Endothelial cell of umbilical vein (primary cell): ENCODE data around the gene KIF21B. TPM values are rescaled to one million over a fixed set of nuclear protein-coding genes. Genes with fewer than 3 reads are reported as not detected.

ENCODE experiments used
- BruUV-seq: library from RNA; stranded (reverse); fragments of 400-500 nt; replicated peaks from 2 replicates; lab custom pipeline; 2021; lab: Mats Ljungman, UMichigan
- CTCF ChIA-PET: fragments of 300-600, 350-600 bp; sonication (Branson Sonifier 250); formaldehyde crosslinking; loops from one replicate; lab custom pipeline; 2021; ENCODE audit warnings: antibody characterized with exemption, inconsistent platforms; lab: Charles Lee
- POLR2A ChIA-PET: fragments of 300-600, 350-600 bp; sonication (Branson Sonifier 250); formaldehyde crosslinking; loops from one replicate; lab custom pipeline; 2021; ENCODE audit warnings: antibody characterized with exemption, inconsistent platforms; lab: Charles Lee
- DNase-seq: peaks from one replicate; pipeline ENCODE4 v3.0.0-alpha.2; 2011; ENCODE audit warnings: low read depth, low spot score
- FAIRE-seq: peaks from 2 replicates; lab custom pipeline; 2011; peaks lifted over from hg19 to GRCh38; lab: Jason Lieb, UNC
- H2AFZ ChIP-seq: 2 replicates; pipeline ENCODE4 v1.6.0; 2012; ENCODE audit warnings: low read depth, low read length, control low read depth, inconsistent platforms
- H3K27ac ChIP-seq: 2 replicates; pipeline ENCODE4 v1.5.1; 2011; ENCODE audit warnings: low read depth, mild to moderate bottlenecking, control low read depth, low read length, moderate library complexity; ENCODE audit not compliant: insufficient read depth
- H3K27me3 ChIP-seq, 2 experiments: 2 replicates each; pipeline versions ENCODE4 v1.6.0 to v1.6.1; 2011; ENCODE audit warnings: low read length in 2 of 2, mixed read lengths in 1 of 2; ENCODE audit not compliant: control insufficient read depth in 2 of 2, insufficient read depth in 2 of 2
- H3K36me3 ChIP-seq, 2 experiments: 2 replicates in 1 of 2; 3 replicates in 1 of 2; pipeline ENCODE4 v1.5.1; 2011; ENCODE audit warnings: low read length in 2 of 2, mild to moderate bottlenecking in 1 of 2, moderate library complexity in 1 of 2; ENCODE audit not compliant: control insufficient read depth in 2 of 2, insufficient read depth in 2 of 2; ENCODE audit errors: extremely low read depth in 1 of 2
- H3K4me1 ChIP-seq: 3 replicates; pipeline ENCODE4 v1.5.1; 2011; ENCODE audit warnings: mild to moderate bottlenecking, low read length; ENCODE audit not compliant: control insufficient read depth, insufficient read depth; ENCODE audit errors: extremely low read depth
- H3K4me2 ChIP-seq: 2 replicates; pipeline ENCODE4 v1.6.1; 2011; ENCODE audit warnings: low read length, control low read depth, mixed read lengths; ENCODE audit not compliant: insufficient read depth
- H3K4me3 ChIP-seq, 3 experiments: fragments of 200-600 bp in 1 of 3; sonication (generic), shearing (Covaris generic) in 1 of 3; replicated peaks in 1 of 3; 2 replicates each; pipeline ENCODE4 v1.5.1; 2011 to 2016; ENCODE audit warnings: control low read depth in 3 of 3, low read length in 3 of 3, mild to moderate bottlenecking in 2 of 3, inconsistent platforms in 1 of 3, low read depth in 1 of 3, moderate library complexity in 1 of 3; ENCODE audit not compliant: insufficient read depth in 1 of 3
- H3K79me2 ChIP-seq: 2 replicates; pipeline ENCODE4 v1.6.0; 2012; ENCODE audit warnings: low read length, inconsistent platforms; ENCODE audit not compliant: control insufficient read depth, insufficient read depth
- H3K9ac ChIP-seq: replicated peaks from 2 replicates; pipeline ENCODE3; 2011; ENCODE audit warnings: low read length, control low read depth; ENCODE audit not compliant: insufficient read depth; ENCODE audit errors: extremely low read depth
- H3K9me1 ChIP-seq: replicated peaks from 3 replicates; pipeline ENCODE4 v1.6.0; 2011; ENCODE audit warnings: mild to moderate bottlenecking, low read length; ENCODE audit not compliant: control insufficient read depth, insufficient read depth; ENCODE audit errors: extremely low read depth
- H3K9me3 ChIP-seq: replicated peaks from 2 replicates; pipeline ENCODE4 v1.5.1; 2012; ENCODE audit warnings: low read length, inconsistent platforms; ENCODE audit not compliant: control insufficient read depth, insufficient read depth
- H4K20me1 ChIP-seq: replicated peaks from 2 replicates; pipeline ENCODE3; 2011; ENCODE audit warnings: mild to moderate bottlenecking, low read length; ENCODE audit not compliant: control insufficient read depth, insufficient read depth; ENCODE audit errors: extremely low read depth
- CTCF ChIP-seq, 2 donors: IDR thresholded peaks; 1 replicate in 1 of 2; 2 replicates in 1 of 2; pipeline ENCODE4 v1.5.1; 2011; ENCODE audit warnings: low read length in 2 of 2, mild to moderate bottlenecking in 2 of 2, moderate library complexity in 2 of 2, control low read depth in 1 of 2, inconsistent platforms in 1 of 2, low read depth in 1 of 2; ENCODE audit not compliant: insufficient read depth in 1 of 2; ENCODE audit errors: extremely low read depth in 1 of 2
- EZH2 ChIP-seq: IDR thresholded peaks from 2 replicates; pipeline ENCODE4 v1.6.1; 2012; ENCODE audit warnings: borderline replicate concordance, low read depth, mild to moderate bottlenecking, moderate library complexity, low read length, inconsistent platforms; ENCODE audit not compliant: severe bottlenecking
- FOS ChIP-seq: IDR thresholded peaks from 2 replicates; pipeline ENCODE4 v1.6.1; 2011; ENCODE audit warnings: mild to moderate bottlenecking, low read length, moderate library complexity, borderline replicate concordance; ENCODE audit not compliant: insufficient read depth
- GATA2 ChIP-seq: IDR thresholded peaks from 2 replicates; pipeline ENCODE4 v1.7.0; 2011; ENCODE audit warnings: low read depth, mild to moderate bottlenecking, moderate library complexity, mixed read lengths, low read length; ENCODE audit not compliant: insufficient read length, insufficient read depth
- JUN ChIP-seq: IDR thresholded peaks from 2 replicates; pipeline ENCODE4 v1.6.1; 2011; ENCODE audit warnings: borderline replicate concordance, low read depth; ENCODE audit not compliant: insufficient read length, insufficient read depth
- MAX ChIP-seq: IDR thresholded peaks from 2 replicates; pipeline ENCODE4 v1.6.1; 2011; ENCODE audit not compliant: insufficient read depth, insufficient read length
- MYC ChIP-seq: IDR thresholded peaks from one replicate; pipeline ENCODE4 v1.6.1; 2011; ENCODE audit warnings: mild to moderate bottlenecking, low read depth, low read length
- POLR2A ChIP-seq: IDR thresholded peaks from 2 replicates; pipeline ENCODE4 v1.6.1; 2012; ENCODE audit warnings: low read depth, mild to moderate bottlenecking, control low read depth, low read length
- POLR2AphosphoS5 ChIP-seq: IDR thresholded peaks from 2 replicates; pipeline ENCODE4 v1.6.1; 2012; ENCODE audit warnings: low read depth, mild to moderate bottlenecking, control low read depth, low read length, moderate library complexity; ENCODE audit not compliant: insufficient read depth
- dilution Hi-C: fragments of 300-500 bp; cut with MboI; formaldehyde crosslinking; loops from one replicate; pipeline ENCODE4 v1.15.0; 2019; ENCODE audit warnings: low sequenced_read_pairs; ENCODE audit not compliant: extremely low pct_ligation_motif_present
- intact Hi-C: fragments of 100-400 bp; cut with micrococcal nuclease; formaldehyde crosslinking; loops from one replicate; pipeline ENCODE4 v1.10.0; 2022
- polyA plus RNA-seq, 4 experiments: library from polyadenylated mRNA; depleted of rRNA in 3 of 4; stranded (reverse) in 3 of 4; unstranded in 1 of 4; fragments of >200 nt; gene quantifications; 2 replicates each; pipeline versions ENCODE4 v1.2.1 to v1.2.3, GENCODE V29; 2011 to 2012; ENCODE audit warnings: missing spikeins in 1 of 4
- total RNA-seq: library from RNA; stranded (reverse); gene quantifications from 2 replicates; pipeline ENCODE4 v1.2.3, GENCODE V29; 2021

KIF21B gene
- total and polyA plus RNA-seq, 2 donors (not counting 3 experiments of a cell fraction or from before 2014, with no cell fraction given), result 1.9 to 4.4 TPM

GRCh38 chr1:201024625-201024998 is 1.1 kb upstream of the KIF21B start:
- no peaks in the 10 kb centered on the region for H3K36me3 ChIP-seq
- H3K27ac ChIP-seq, result no peak overlapping the region
- no peak overlapping the region for H2AFZ ChIP-seq
- dilution Hi-C loops, result no loop called here
- H3K79me2 ChIP-seq, result no peaks in the 10 kb centered on the region
- H4K20me1 ChIP-seq, result no peaks in the 10 kb centered on the region
- H3K9me3 ChIP-seq, result no peaks in the 10 kb centered on the region
- ChIA-PET CTCF (interaction anchor here (0.8 to 7.0 kb wide), 7 partner anchors 9 to 95 kb away, joined by 3 to 94 read pairs (median 22); no protein-coding TSS in a partner anchor), POLR2A (no interaction called here)
- H3K4me2 ChIP-seq, result no peak overlapping the region
- no peak for FAIRE-seq
- H3K9ac ChIP-seq, result no peak overlapping the region
- H3K9me1 ChIP-seq, result no peaks in the 10 kb centered on the region
- DNase-seq, result no peak
- no TSS peak for BruUV-seq
- H3K27me3 ChIP-seq, result no peaks in the 10 kb centered on the region
- H3K4me3 ChIP-seq, result no peak overlapping the region
- peaks cover 36% of the 10 kb centered on the region for H3K4me1 ChIP-seq
- intact Hi-C loops, result no loop called here
- TF ChIP-seq POLR2A (no peak), MAX (no peak), EZH2 (no peak), FOS (no peak), CTCF (IDR thresholded peaks at IDR 0.05; ENCODE audit: extremely low read depth in 1 of 2, insufficient read depth in 1 of 2, low read depth in 1 of 2, low read length in 2 of 2) (no peak), GATA2 (no peak), POLR2AphosphoS5 (no peak), MYC (no peak), JUN (no peak)
